SKM-1 (cell line): ENCODE measurements around the gene REELD1.

Source experiments
- DNase-seq: peaks from one replicate; lab custom pipeline; 2025; ENCODE audit not compliant: unreplicated experiment; lab: John Stamatoyannopoulos, UW

The REELD1 gene

DNA sequence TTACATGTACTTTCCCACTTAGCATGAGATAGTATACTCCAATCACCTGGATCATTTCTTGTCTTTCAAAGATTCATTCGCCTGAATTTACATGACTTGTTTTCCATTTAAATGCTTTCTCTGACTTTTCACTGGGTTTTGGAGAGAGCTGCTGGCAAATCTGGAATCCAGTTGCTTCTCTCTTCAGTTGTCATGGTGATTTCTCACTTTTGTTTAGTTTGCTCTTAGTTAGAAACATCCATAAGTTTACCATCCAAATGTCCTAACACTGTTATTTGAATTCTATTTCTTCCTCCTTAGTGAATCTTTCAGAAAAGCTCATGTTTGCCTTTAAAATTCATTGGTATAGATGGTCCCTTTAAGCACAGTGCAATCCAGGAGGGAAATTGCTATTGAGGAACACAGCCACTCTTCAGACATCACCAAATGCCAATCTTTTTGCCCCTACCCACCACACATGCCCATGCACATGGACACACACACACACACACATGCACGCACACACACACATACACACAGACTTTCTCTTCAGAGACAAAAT, 51.7 kb downstream of the REELD1 start:
- no peak for DNase-seq

DNA sequence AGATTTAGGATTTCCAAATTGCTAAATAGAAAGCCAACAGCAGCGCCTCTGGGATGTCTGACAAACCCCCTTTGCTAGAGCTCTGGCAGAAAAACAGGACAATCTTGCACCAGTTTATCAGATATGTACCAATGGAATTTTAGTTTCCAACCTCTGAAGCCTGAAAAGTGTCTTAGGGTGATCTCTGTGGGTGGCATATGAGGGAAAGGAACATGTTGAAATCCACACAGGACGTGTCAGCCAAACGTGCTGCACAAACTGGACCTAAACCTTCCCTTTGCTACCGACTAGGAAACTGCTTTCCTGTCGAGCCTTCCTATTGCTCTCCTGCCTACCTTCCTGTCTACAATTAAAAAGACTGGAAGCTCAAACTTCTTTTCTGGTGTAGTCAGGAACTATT, 53.5 kb downstream of the REELD1 start:
- DNase-seq, result no peak

DNA sequence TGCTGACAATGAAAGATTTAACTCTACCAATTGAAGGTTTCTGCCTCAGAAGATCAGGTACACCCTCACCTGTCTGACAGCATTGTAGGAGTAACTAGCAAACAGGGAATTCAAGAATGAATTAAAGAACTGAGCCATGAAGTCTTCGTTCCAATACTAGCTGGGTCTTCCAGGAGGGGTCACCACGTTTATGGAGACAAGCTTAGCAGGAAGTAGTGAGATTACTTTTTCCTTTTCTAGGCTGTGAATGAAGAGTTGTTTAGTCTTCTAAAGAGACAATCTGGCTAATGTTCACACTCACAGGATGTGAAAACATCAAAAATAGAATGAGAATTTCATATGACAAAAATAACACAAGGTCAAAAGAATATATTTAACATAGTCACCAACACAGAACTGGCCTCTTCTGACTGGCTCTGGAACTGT, 54.9 kb downstream of the REELD1 start:
- DNase-seq, result no peak

DNA sequence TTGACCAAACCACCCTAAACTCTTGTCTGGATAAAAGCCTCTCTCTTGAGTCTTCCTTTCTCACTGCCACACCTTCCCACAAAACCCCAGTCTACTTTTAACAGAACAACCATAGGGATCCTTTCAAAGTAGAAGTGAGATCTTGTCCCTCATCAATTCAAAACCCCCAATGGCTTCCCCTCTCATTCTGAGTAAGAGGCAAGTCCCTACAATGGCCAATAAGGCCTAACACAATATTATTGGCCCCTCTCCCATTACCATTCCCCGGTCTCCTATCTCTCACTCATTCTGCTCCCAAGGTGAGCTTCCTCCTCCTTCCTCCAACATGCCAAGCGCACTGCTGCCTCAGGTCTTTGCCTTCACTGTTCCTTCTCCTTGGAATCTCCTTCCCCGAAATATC, 57.1 kb downstream of the REELD1 start:
- DNase-seq, result no peak

DNA sequence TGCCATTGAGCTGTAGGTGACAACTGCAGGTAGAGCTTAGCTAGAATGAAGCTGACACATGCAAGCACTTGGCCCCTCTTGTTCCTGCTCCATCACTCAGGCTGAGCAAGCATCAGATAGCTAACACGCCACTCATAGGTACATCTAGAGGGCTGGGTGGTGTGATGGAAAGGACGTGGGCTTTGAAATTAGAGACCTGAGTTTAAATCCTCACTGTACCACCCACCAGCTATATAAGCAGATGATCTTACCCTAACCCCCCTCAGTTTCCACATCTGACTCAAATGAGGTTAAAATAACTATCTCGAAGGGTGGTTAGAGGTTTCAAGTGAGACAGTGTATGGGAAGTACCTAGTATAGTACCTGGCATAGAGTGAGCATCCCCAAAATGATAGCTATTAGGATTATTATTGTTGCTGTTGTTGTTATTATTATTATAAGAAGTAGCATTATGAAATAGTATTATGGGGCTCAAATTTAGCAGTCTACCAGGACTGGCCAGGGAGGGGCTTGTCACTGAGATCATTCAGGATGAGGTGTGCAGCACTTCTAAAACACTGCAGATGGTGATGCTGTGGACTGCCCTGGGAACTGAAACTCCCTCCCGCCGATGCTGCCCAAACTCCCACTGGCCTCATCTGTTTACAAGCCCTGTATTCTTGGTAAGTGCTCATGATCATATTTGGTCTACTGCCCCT, 59.0 kb downstream of the REELD1 start:
- no peak for DNase-seq

DNA sequence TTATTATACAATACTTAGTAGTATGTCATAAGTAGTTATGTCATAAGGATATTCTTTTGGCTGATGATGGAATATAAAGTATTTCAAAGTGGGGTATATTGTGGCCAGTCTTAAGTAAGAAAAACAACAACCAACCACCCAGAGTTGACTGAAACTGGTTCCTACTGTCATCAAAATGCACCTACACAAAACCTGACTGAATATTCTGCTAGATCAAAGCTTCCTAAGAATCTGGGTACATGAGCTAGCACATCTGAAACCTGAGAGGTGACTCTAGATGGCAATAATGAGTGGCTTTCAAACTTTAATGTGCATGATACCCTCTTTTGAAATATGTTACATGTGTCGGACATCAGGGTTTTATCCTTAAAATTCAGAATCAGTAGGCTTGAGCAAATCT, 60.4 kb downstream of the REELD1 start:
- no peak for DNase-seq

DNA sequence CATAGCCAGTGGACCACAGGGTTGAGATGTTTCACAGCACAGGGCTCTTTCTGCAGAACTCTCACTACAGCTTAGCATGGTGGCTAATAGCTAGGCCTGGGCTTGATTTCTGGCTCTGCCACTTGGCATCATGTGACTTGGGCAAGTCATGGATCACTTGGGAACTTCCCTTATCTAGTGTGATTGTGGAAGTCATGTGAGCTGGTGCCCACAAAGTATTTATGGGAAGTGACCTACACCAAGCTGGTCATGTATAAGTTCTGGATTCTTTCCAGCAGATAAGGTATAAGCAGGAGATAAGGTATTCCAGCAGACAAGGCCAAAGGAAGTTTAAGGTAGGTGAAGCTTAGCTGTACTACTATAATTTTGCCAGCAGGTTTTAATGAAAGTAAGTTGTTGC, 61.0 kb downstream of the REELD1 start:
- no peak for DNase-seq

DNA sequence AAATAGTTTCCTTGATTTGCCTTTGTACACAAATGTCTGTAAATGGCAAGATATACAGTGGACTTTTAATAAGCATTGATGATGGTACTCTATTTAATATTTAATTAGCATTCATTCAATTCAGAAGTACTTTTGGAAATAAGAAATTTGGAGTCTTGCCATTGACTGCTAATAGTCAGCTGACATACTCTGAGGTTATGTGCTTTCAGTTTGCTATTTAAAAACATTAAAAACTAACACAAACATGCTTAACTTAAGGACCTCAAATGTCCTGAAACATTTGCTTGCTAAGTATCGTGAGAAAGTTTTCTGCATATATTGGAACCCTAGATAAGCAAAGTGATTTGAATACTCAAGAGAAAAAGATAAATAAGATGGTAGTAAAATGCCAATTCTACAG, 64.6 kb downstream of the REELD1 start:
- DNase-seq, result no peak
